ENCODE results near the gene GATAD2B.

DNA sequence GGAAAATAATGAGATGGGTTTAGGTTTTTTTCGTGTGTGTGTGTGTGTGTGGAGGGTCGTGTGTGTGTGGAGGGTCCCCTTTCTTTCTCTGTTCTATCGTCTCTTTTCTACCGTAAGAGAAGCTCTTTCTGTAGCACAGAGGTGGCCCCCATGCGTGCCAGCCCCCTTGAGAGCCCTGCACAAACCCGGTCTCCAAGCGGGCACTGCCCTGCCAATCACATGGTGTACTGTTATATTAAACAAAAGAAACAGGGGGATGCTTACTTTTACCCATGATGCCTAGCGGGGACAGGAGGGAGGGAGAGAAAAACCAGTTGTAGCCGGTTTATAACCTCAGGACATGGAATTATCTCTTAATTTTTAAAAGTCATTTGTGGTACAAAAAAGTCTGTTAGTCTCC is 41.0 kb downstream of the GATAD2B start:
- TF ChIP-seq POLR2A (IDR thresholded peaks at IDR 0.05), result no peak
- TF ChIP-seq, protein P1, sequence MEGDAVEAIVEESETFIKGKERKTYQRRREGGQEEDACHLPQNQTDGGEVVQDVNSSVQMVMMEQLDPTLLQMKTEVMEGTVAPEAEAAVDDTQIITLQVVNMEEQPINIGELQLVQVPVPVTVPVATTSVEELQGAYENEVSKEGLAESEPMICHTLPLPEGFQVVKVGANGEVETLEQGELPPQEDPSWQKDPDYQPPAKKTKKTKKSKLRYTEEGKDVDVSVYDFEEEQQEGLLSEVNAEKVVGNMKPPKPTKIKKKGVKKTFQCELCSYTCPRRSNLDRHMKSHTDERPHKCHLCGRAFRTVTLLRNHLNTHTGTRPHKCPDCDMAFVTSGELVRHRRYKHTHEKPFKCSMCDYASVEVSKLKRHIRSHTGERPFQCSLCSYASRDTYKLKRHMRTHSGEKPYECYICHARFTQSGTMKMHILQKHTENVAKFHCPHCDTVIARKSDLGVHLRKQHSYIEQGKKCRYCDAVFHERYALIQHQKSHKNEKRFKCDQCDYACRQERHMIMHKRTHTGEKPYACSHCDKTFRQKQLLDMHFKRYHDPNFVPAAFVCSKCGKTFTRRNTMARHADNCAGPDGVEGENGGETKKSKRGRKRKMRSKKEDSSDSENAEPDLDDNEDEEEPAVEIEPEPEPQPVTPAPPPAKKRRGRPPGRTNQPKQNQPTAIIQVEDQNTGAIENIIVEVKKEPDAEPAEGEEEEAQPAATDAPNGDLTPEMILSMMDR (IDR thresholded peaks at IDR 0.05), result no peak

Measured in esophagus squamous epithelium (tissue), 4 donors.